GM12891 (cell line): ENCODE measurements around the gene KCND3.

Experiments used
- POLR2A ChIP-seq: IDR thresholded peaks from 2 replicates; pipeline ENCODE4 v1.6.1; 2011; ENCODE audit warnings: low read depth, low read length, control low read depth
- POLR2AphosphoS5 ChIP-seq: IDR thresholded peaks from 2 replicates; pipeline ENCODE4 v1.6.1; 2011; ENCODE audit warnings: low read depth, low read length, control low read depth
- TAF1 ChIP-seq: IDR thresholded peaks from 2 replicates; pipeline ENCODE4 v1.6.1; 2011; ENCODE audit warnings: low read depth, low read length, control low read depth

GRCh38 chr1:111725192-111725591, 264.3 kb downstream of the KCND3 start:
- TF ChIP-seq POLR2A (no peak), POLR2AphosphoS5 (no peak), TAF1 (no peak)
